Psoas muscle (tissue), 8 donors: ENCODE data around the gene MLLT1. TPM values are rescaled to one million over a fixed set of nuclear protein-coding genes. Genes with fewer than 3 reads are reported as not detected.

Experiments used
- ATAC-seq, 4 donors: fragments of 200-7000 bp; cut with Tn5 transposase; one replicate each; pipeline ENCODE4 v1.9.1; 2020; ENCODE audit warnings: moderate library complexity in 3 of 4, mild to moderate bottlenecking in 2 of 4
- DNase-seq, 2 donors: peaks; one replicate each; pipeline ENCODE4 v3.0.0-alpha.2; 2020
- H3K27ac ChIP-seq: fragments of 200-600 bp; one replicate; pipeline ENCODE4 v1.8.0; 2022
- H3K27me3 ChIP-seq, 3 donors: fragments of 200-600 bp in 1 of 3; one replicate each; pipeline versions ENCODE4 v1.6.1 to v1.8.0; 2013 to 2022; ENCODE audit warnings: low read length in 2 of 3, mild to moderate bottlenecking in 2 of 3, moderate library complexity in 1 of 3; ENCODE audit not compliant: insufficient read depth in 3 of 3
- H3K36me3 ChIP-seq, 2 donors: fragments of 200-600 bp in 1 of 2; one replicate each; pipeline versions ENCODE4 v1.6.1 to v1.8.0; 2013 to 2022; ENCODE audit warnings: low read depth in 1 of 2, mild to moderate bottlenecking in 1 of 2, moderate library complexity in 1 of 2; ENCODE audit not compliant: insufficient read depth in 1 of 2
- H3K4me1 ChIP-seq: fragments of 200-600 bp; one replicate; pipeline ENCODE4 v1.8.0; 2022
- H3K4me3 ChIP-seq: fragments of 200-600 bp; one replicate; pipeline ENCODE4 v1.8.0; 2022; ENCODE audit warnings: mild to moderate bottlenecking
- H3K9me3 ChIP-seq: fragments of 200-600 bp; one replicate; pipeline ENCODE4 v1.8.0; 2022
- WGBS, 3 donors: extraction: QIAGEN DNeasy Blood & Tissue Kit; methylation state at CpG; one replicate each; pipeline versions ENCODE4 v1.1.6 to v1.1.7; 2013; 5-methylcytosine and 5-hydroxymethylcytosine counted together
- intact Hi-C, 2 donors: fragments of 100-400 bp; cut with DNase I; formaldehyde crosslinking; loops; one replicate each; pipeline versions ENCODE4 v1.11.0 to v1.14.2; 2022
- polyA plus RNA-seq, 3 donors: library from polyadenylated mRNA; stranded (reverse); fragments of 200-250 nt; gene quantifications; one replicate each; pipeline ENCODE4 v1.2.3, GENCODE V29; 2013
- total RNA-seq, 4 donors: library from RNA; stranded (reverse); fragmentation: NEBNext Ultra II Directional in 2 of 4; extraction: Animal tissue kit (Norgen Biotek cat#: 25700) in 2 of 4; gene quantifications; one replicate each; pipeline versions ENCODE4 v1.2.1 to v1.2.4, GENCODE V29; 2021 to 2023
- TF ChIP-seq, protein P1 (sequence below): fragments of 200-600 bp; IDR thresholded peaks from one replicate; pipeline ENCODE4 v1.8.0; 2022; ENCODE audit warnings: antibody characterized with exemption
- donor health status: healthy with polysubstance abuse.
- donor health status: DM: no; HTN: no; CAD: no; lungs with moderate emphysema.
- donor health status: Bipolar disorder and iron deficiency.
- donor health status: healthy.
- donor health status: DM: yes; HTN: yes; CAD: no.
- donor health status: DM: no; HTN: no; CAD: no.
- donor health status: DM: no; HTN: no; CAD: no.
- donor health status: DM: yes; HTN: yes; CAD: no.

MLLT1 gene
- total and polyA plus RNA-seq, 7 donors: 24.2 to 51.7 (median 35.8) TPM

DNA sequence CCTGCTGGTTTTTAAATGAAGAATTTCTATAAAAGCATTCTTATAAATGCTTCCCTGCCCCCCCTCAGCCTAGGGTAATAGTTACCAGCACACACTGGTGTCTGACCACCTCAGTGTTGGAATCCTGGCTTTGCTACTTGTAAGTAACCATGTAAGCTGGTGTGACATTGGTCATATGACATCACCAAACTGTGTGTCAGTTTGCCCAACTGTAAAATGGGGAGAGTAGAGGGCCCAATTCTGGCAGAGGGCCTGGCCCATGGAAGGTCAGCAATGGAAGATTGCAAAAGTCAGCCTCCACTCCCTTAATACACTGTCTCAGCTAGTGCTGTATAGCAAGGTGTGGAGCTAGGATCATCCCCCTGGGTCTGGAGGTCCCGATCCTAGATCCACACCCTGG, 112.7 kb downstream of the MLLT1 start:
- no peak for DNase-seq
- TF ChIP-seq, protein P1, sequence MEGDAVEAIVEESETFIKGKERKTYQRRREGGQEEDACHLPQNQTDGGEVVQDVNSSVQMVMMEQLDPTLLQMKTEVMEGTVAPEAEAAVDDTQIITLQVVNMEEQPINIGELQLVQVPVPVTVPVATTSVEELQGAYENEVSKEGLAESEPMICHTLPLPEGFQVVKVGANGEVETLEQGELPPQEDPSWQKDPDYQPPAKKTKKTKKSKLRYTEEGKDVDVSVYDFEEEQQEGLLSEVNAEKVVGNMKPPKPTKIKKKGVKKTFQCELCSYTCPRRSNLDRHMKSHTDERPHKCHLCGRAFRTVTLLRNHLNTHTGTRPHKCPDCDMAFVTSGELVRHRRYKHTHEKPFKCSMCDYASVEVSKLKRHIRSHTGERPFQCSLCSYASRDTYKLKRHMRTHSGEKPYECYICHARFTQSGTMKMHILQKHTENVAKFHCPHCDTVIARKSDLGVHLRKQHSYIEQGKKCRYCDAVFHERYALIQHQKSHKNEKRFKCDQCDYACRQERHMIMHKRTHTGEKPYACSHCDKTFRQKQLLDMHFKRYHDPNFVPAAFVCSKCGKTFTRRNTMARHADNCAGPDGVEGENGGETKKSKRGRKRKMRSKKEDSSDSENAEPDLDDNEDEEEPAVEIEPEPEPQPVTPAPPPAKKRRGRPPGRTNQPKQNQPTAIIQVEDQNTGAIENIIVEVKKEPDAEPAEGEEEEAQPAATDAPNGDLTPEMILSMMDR: no peak
- Histone ChIP-seq H3K36me3 (no peaks in the 10 kb centered on the region), H3K27me3 (no peaks in the 10 kb centered on the region), H3K27ac (no peak overlapping the region), H3K4me1 (no peaks in the 10 kb centered on the region), H3K9me3 (no peaks in the 10 kb centered on the region), H3K4me3 (no peak overlapping the region)
- no peak for ATAC-seq
- WGBS, 3 donors: 85 to 95% (median 93%) methylated on average over 1 of the region's 1 CpG
- intact Hi-C loops: no loop called here

DNA sequence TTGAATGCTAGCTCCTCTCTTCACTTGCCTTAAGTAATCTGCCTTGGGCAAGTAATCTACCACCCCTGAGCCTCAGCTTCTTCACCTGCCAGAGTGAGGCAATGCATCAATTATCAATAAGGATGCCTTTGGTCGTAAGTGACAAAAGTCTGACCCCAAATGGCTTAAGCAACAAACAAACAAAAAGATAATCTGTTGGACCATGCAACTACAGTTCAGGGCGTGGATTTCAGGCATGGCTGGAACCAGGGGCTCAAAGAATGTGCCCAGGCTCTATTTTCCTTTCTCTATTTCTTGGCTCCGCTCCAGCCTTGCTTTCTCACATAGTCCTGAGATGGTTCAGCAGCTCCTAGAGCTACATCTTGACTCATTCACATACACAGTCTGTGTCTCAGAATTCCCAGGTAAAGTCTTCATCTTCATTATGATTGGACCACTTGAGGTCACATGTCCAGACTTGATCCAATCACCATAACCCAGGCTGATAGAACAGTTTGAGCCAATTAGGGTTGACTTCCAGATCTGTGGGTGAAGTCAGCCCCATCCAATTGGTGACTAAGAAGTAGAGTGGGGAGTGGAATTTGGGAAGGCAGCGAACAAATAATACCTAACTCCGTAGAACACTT, 114.8 kb downstream of the MLLT1 start:
- H3K4me3 ChIP-seq: no peak overlapping the region
- TF ChIP-seq, protein P1: no peak
- no peaks in the 10 kb centered on the region for H3K36me3 ChIP-seq
- no peaks in the 10 kb centered on the region for H3K27me3 ChIP-seq
- no peaks in the 10 kb centered on the region for H3K9me3 ChIP-seq
- intact Hi-C loops: no loop called here
- 75 to 85% (median 83%) methylated on average over 5 of the region's 5 CpGs for WGBS, 3 donors
- no peak overlapping the region for H3K27ac ChIP-seq
- ATAC-seq: no peak
- no peak for DNase-seq
- H3K4me1 ChIP-seq: no peaks in the 10 kb centered on the region

DNA sequence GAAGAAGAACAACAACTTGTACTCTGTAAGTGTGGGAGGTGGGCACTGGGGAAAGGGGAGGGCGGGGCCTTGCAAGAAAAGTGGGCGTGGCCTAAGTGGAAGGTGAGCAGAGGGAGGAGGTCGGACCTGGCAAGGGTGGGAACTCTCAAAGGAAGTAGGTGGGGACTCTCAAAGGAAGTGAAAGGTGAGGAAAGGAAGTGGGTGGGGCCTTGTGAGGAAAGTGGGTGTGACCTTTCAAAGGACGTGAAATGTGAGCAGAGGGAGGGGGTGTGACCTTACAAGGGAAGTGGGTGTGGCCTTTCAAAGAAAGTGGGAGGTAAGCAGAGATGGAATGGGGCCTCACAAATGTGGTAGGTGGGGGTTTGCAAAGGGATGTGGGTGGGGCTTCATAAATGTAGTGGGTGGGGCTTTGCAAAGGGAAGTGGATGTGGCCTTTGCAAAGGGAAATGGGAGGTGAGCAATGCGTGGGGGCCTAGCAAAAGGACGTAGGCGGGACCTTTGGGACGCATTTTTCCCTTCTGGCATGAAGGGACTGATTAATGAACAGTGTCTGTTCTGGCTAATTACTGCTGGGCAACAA, 118.4 kb downstream of the MLLT1 start:
- WGBS, 3 donors: 27 to 44% (median 34%) methylated on average over 8 of the region's 8 CpGs

More for the DNA sequence above, 118.4 kb downstream of the MLLT1 start:
- peaks cover 6% of the 10 kb centered on the region for H3K9me3 ChIP-seq
- TF ChIP-seq, protein P1: no peak
- no peak overlapping the region for H3K27ac ChIP-seq
- DNase-seq (peak in 1 of 2 donors; percentile 23), ATAC-seq (peak in 3 of 4 donors; percentile 22 to 36 (median 25))
- H3K36me3 ChIP-seq: no peaks in the 10 kb centered on the region
- H3K4me1 ChIP-seq: no peaks in the 10 kb centered on the region
- intact Hi-C loops: no loop called here
- no peaks in the 10 kb centered on the region for H3K27me3 ChIP-seq
- no peak overlapping the region for H3K4me3 ChIP-seq

Other genes with a start within 250 kb of the MLLT1 start
- 1 to 10 TPM in 2 of 4 donors, under 1 TPM in 2; 0.71 to 2.1 (median 1.3) TPM for gene RFX2, start 169.5 kb downstream of the MLLT1 start, total RNA-seq
- gene RFX2, start 169.5 kb downstream of the MLLT1 start, polyA plus RNA-seq: 1 to 10 TPM in 2 of 3 donors, under 1 TPM in 1; 0.58 to 1.5 (median 1.0) TPM
- gene ACSBG2, start 144.3 kb downstream of the MLLT1 start, total RNA-seq: not detected
- gene ACSBG2, start 144.3 kb downstream of the MLLT1 start, polyA plus RNA-seq: not detected
- gene ACER1, start 53.6 kb upstream of the MLLT1 start, total RNA-seq: not detected
- gene ACER1, start 53.6 kb upstream of the MLLT1 start, polyA plus RNA-seq: not detected
- 100 to 1,000 TPM in 3 of 4 donors, 10 to 100 TPM in 1; 82.0 to 121 (median 116) TPM for gene CLPP, start 81.6 kb upstream of the MLLT1 start, total RNA-seq
- 100 to 1,000 TPM; 101 to 140 (median 121) TPM for gene CLPP, start 81.6 kb upstream of the MLLT1 start, polyA plus RNA-seq
- gene ALKBH7, start 92.8 kb upstream of the MLLT1 start, total RNA-seq: 100 to 1,000 TPM in 2 of 4 donors, 10 to 100 TPM in 2; 72.3 to 120 (median 96.8) TPM
- gene ALKBH7, start 92.8 kb upstream of the MLLT1 start, polyA plus RNA-seq: 100 to 1,000 TPM in 1 of 3 donors, 10 to 100 TPM in 2; 71.5 to 114 (median 99.5) TPM
- 1 to 10 TPM in 1 of 4 donors, under 1 TPM in 3; 0.55 to 1.0 (median 0.65) TPM for gene PSPN, start 96.0 kb upstream of the MLLT1 start, total RNA-seq
- 1 to 10 TPM in 1 of 3 donors, under 1 TPM in 2; 0.34 to 1.3 (median 0.78) TPM for gene PSPN, start 96.0 kb upstream of the MLLT1 start, polyA plus RNA-seq
- 10 to 100 TPM; 23.7 to 37.0 (median 33.3) TPM for gene GTF2F1, start 113.2 kb upstream of the MLLT1 start, total RNA-seq
- gene GTF2F1, start 113.2 kb upstream of the MLLT1 start, polyA plus RNA-seq: 10 to 100 TPM; 33.8 to 60.0 (median 42.8) TPM
- 100 to 1,000 TPM; 101 to 168 (median 149) TPM for gene KHSRP, start 144.8 kb upstream of the MLLT1 start, total RNA-seq
- gene KHSRP, start 144.8 kb upstream of the MLLT1 start, polyA plus RNA-seq: 100 to 1,000 TPM; 104 to 174 (median 154) TPM
- under 1 TPM in 3 of 4 donors, not detected in 1; 0.15 to 0.60 (median 0.50) TPM for gene SLC25A41, start 153.8 kb upstream of the MLLT1 start, total RNA-seq
- gene SLC25A41, start 153.8 kb upstream of the MLLT1 start, polyA plus RNA-seq: under 1 TPM; 0.07 to 0.45 (median 0.43) TPM
- 10 to 100 TPM; 40.6 to 91.8 (median 67.1) TPM for gene SLC25A23, start 179.8 kb upstream of the MLLT1 start, total RNA-seq
- gene SLC25A23, start 179.8 kb upstream of the MLLT1 start, polyA plus RNA-seq: 10 to 100 TPM; 15.0 to 49.4 (median 49.0) TPM
- gene CRB3, start 184.3 kb upstream of the MLLT1 start, total RNA-seq: not detected
- under 1 TPM in 2 of 3 donors, not detected in 1; 0.23 to 0.38 TPM for gene CRB3, start 184.3 kb upstream of the MLLT1 start, polyA plus RNA-seq
- under 1 TPM; 0.26 to 0.93 (median 0.81) TPM for gene DENND1C, start 201.8 kb upstream of the MLLT1 start, total RNA-seq
- gene DENND1C, start 201.8 kb upstream of the MLLT1 start, polyA plus RNA-seq: under 1 TPM; 0.17 to 0.27 (median 0.21) TPM
- gene TUBB4A, start 222.3 kb upstream of the MLLT1 start, total RNA-seq: 1 to 10 TPM; 2.7 to 6.4 (median 4.6) TPM
- gene TUBB4A, start 222.3 kb upstream of the MLLT1 start, polyA plus RNA-seq: 1 to 10 TPM in 2 of 3 donors, under 1 TPM in 1; 0.44 to 1.4 (median 1.0) TPM